SK-N-SH (cell line): ENCODE data around the gene PISD. TPM values are rescaled to one million over a fixed set of nuclear protein-coding genes. Genes with fewer than 3 reads are reported as not detected.

Experiments
- CTCF ChIA-PET: fragments of 300-600, 350-600 bp; formaldehyde crosslinking; extraction: SDS; loops from one replicate; lab custom pipeline; 2021; lab: Yijun Ruan, JAX
- POLR2A ChIA-PET: fragments of 350-600 bp; sonication (Branson Sonifier 250); formaldehyde crosslinking; extraction: SDS; loops from one replicate; lab custom pipeline; 2020; ENCODE audit warnings: antibody characterized with exemption, inconsistent platforms; lab: Yijun Ruan, JAX
- DNase-seq: peaks from one replicate; pipeline ENCODE4 v3.0.0; 2012
- H2AFZ ChIP-seq: fragments of 200-600 bp; sonication (generic); 2 replicates; pipeline ENCODE4 v1.8.1; 2016; ENCODE audit warnings: antibody characterized with exemption, mild to moderate bottlenecking, low read depth
- H3F3A ChIP-seq: fragments of 200-600 bp; sonication (generic); replicated peaks from 2 replicates; pipeline ENCODE3; 2016; ENCODE audit warnings: antibody characterized with exemption, mild to moderate bottlenecking; ENCODE audit not compliant: insufficient read depth
- H3K27ac ChIP-seq, 2 experiments: fragments of 200-500 bp in 1 of 2; fragments of 200-600 bp in 1 of 2; sonication (Bioruptor generic) in 1 of 2; sonication (generic), shearing (Covaris generic) in 1 of 2; 2 replicates each; pipeline versions ENCODE4 v1.5.1 to v1.6.1; 2014 to 2016; ENCODE audit warnings: low read depth in 2 of 2, inconsistent platforms in 1 of 2, low read length in 1 of 2, mild to moderate bottlenecking in 1 of 2, mixed read lengths in 1 of 2
- H3K27me3 ChIP-seq: fragments of 200-600 bp; sonication (generic), shearing (Covaris generic); 2 replicates; pipeline ENCODE4 v1.6.1; 2016; ENCODE audit warnings: mixed run types; ENCODE audit not compliant: insufficient read depth
- H3K36me3 ChIP-seq, 2 experiments: fragments of 200-500 bp in 1 of 2; fragments of 200-600 bp in 1 of 2; sonication (Bioruptor generic) in 1 of 2; sonication (generic) in 1 of 2; replicated peaks in 1 of 2; 2 replicates each; pipeline versions ENCODE3 to v1.5.1; 2014 to 2016; ENCODE audit warnings: low read length in 1 of 2, mild to moderate bottlenecking in 1 of 2; ENCODE audit not compliant: insufficient read depth in 2 of 2, control insufficient read depth in 1 of 2
- H3K4me1 ChIP-seq, 2 experiments: fragments of 200-500 bp in 1 of 2; fragments of 200-600 bp in 1 of 2; sonication (Bioruptor generic) in 1 of 2; sonication (generic), shearing (Covaris generic) in 1 of 2; 2 replicates each; pipeline versions ENCODE4 v1.5.1 to v1.6.1; 2014 to 2016; ENCODE audit warnings: low read depth in 1 of 2, low read length in 1 of 2, mixed run types in 1 of 2; ENCODE audit not compliant: insufficient read depth in 2 of 2, control insufficient read depth in 1 of 2
- H3K4me2 ChIP-seq: fragments of 200-600 bp; sonication (generic), shearing (Covaris generic); 2 replicates; pipeline ENCODE4 v1.6.1; 2017; ENCODE audit warnings: mixed run types
- H3K4me3 ChIP-seq, 2 experiments: fragments of 200-500 bp in 1 of 2; fragments of 200-600 bp in 1 of 2; sonication (Bioruptor generic) in 1 of 2; sonication (generic), shearing (Covaris generic) in 1 of 2; 2 replicates each; pipeline versions ENCODE4 v1.5.1 to v1.8.1; 2014 to 2016; ENCODE audit warnings: low read depth in 2 of 2, inconsistent platforms in 1 of 2, low read length in 1 of 2, mild to moderate bottlenecking in 1 of 2, mixed read lengths in 1 of 2, moderate library complexity in 1 of 2
- H3K79me2 ChIP-seq: fragments of 200-600 bp; sonication (generic); 2 replicates; pipeline ENCODE4 v1.8.1; 2017; ENCODE audit warnings: mild to moderate bottlenecking; ENCODE audit not compliant: insufficient read depth
- H3K9ac ChIP-seq: fragments of 200-600 bp; sonication (generic); 2 replicates; pipeline ENCODE4 v1.6.1; 2017; ENCODE audit warnings: mixed run types
- H3K9me2 ChIP-seq: fragments of 200-600 bp; sonication (generic); 2 replicates; pipeline ENCODE4 v1.6.1; 2017; ENCODE audit warnings: mixed run types
- H3K9me3 ChIP-seq: fragments of 200-600 bp; sonication (generic); 2 replicates; pipeline ENCODE4 v1.6.1; 2017; ENCODE audit warnings: mixed run types, mild to moderate bottlenecking, moderate library complexity
- H4K20me1 ChIP-seq: fragments of 200-600 bp; sonication (generic); 2 replicates; pipeline ENCODE4 v1.6.1; 2017; ENCODE audit warnings: mild to moderate bottlenecking, mixed run types; ENCODE audit not compliant: insufficient read depth
- CHD2 ChIP-seq: fragments of 150-350 bp; IDR thresholded peaks from 2 replicates; pipeline ENCODE4 v1.6.1; 2018; ENCODE audit warnings: low read length; ENCODE audit not compliant: partially characterized antibody
- EP300 ChIP-seq, 2 experiments: IDR thresholded peaks; 2 replicates each; pipeline versions ENCODE4 v1.4.0 to v1.6.1; 2012; ENCODE audit warnings: borderline replicate concordance in 1 of 2, low read depth in 1 of 2, low read length in 1 of 2
- EZH2phosphoT487 ChIP-seq: fragments of 200-600 bp; sonication (generic); IDR thresholded peaks from 2 replicates; pipeline ENCODE4 v1.6.1; 2017; ENCODE audit warnings: low read depth, mixed run types, mild to moderate bottlenecking, antibody characterized with exemption, moderate library complexity, borderline replicate concordance
- FOSL2 ChIP-seq: IDR thresholded peaks from 2 replicates; pipeline ENCODE4 v1.4.0; 2012; ENCODE audit warnings: low read depth, mild to moderate bottlenecking, moderate library complexity, borderline replicate concordance
- FOXJ3 ChIP-seq: sonication (generic); formaldehyde crosslinking; IDR thresholded peaks from 2 replicates; pipeline ENCODE4 v1.5.1; 2020; ENCODE audit warnings: mild to moderate bottlenecking, missing genetic modification reagents
- GABPA ChIP-seq: IDR thresholded peaks from 2 replicates; pipeline ENCODE4 v1.4.0; 2012; ENCODE audit warnings: low read depth, mild to moderate bottlenecking
- JUND ChIP-seq: IDR thresholded peaks from 2 replicates; pipeline ENCODE4 v1.4.0; 2012
- MEF2A ChIP-seq: IDR thresholded peaks from 2 replicates; pipeline ENCODE4 v1.4.0; 2012; ENCODE audit warnings: low read depth, borderline replicate concordance
- MXI1 ChIP-seq: IDR thresholded peaks from 2 replicates; pipeline ENCODE4 v1.6.1; 2012; ENCODE audit warnings: mild to moderate bottlenecking, low read depth, low read length, improper control_type of control experiment
- NFIC ChIP-seq: IDR thresholded peaks from 2 replicates; pipeline ENCODE4 v1.4.0; 2012; ENCODE audit warnings: borderline replicate concordance
- NRF1 ChIP-seq: IDR thresholded peaks from 2 replicates; pipeline ENCODE4 v1.6.1; 2012; ENCODE audit warnings: low read depth, mild to moderate bottlenecking, low read length
- RFX5 ChIP-seq: IDR thresholded peaks from 2 replicates; pipeline ENCODE4 v1.6.1; 2012; ENCODE audit warnings: mild to moderate bottlenecking, improper control_type of control experiment, low read length
- SIN3A ChIP-seq: IDR thresholded peaks from 2 replicates; pipeline ENCODE4 v1.6.1; 2012; ENCODE audit warnings: low read depth, mild to moderate bottlenecking, low read length, moderate library complexity, borderline replicate concordance
- SMC3 ChIP-seq: IDR thresholded peaks from 2 replicates; pipeline ENCODE4 v1.6.1; 2012; ENCODE audit warnings: low read depth, low read length, improper control_type of control experiment
- TAF1 ChIP-seq: IDR thresholded peaks from 2 replicates; pipeline ENCODE4 v1.6.1; 2012; ENCODE audit warnings: low read depth, mild to moderate bottlenecking, low read length, moderate library complexity, borderline replicate concordance
- TEAD4 ChIP-seq: IDR thresholded peaks from 2 replicates; pipeline ENCODE4 v1.4.0; 2012; ENCODE audit warnings: mild to moderate bottlenecking, borderline replicate concordance; ENCODE audit not compliant: insufficient read depth
- WGBS: methylation state at CpG from one replicate; pipeline ENCODE4 v1.1.6; 2017; ENCODE audit warnings: low lambda C conversion rate; 5-methylcytosine and 5-hydroxymethylcytosine counted together
- polyA plus RNA-seq, 3 experiments: library from polyadenylated mRNA; depleted of rRNA; stranded (reverse); fragments of >200 nt; gene quantifications; 2 replicates each; pipeline ENCODE4 v1.2.3, GENCODE V29; 2012
- TF ChIP-seq, protein P1 (sequence below): fragments of 150-350 bp; IDR thresholded peaks from 2 replicates; pipeline ENCODE4 v1.6.1; 2016; ENCODE audit warnings: mild to moderate bottlenecking, low read depth, low read length
- TF ChIP-seq, protein P2 (sequence below): IDR thresholded peaks from 2 replicates; pipeline ENCODE4 v1.4.0; 2012; ENCODE audit warnings: low read depth
- TF ChIP-seq, protein P3 (sequence below): fragments of 150-350 bp; IDR thresholded peaks from 2 replicates; pipeline ENCODE4 v1.6.1; 2017; ENCODE audit warnings: antibody characterized with exemption, low read length, low read depth, borderline replicate concordance
- TF ChIP-seq, protein P4 (sequence below): IDR thresholded peaks from 2 replicates; pipeline ENCODE4 v1.4.0; 2012; ENCODE audit warnings: low read depth, borderline replicate concordance
- TF ChIP-seq, protein P5 (sequence below): IDR thresholded peaks from 2 replicates; pipeline ENCODE4 v1.6.1; 2012; ENCODE audit warnings: mild to moderate bottlenecking, low read depth, low read length, moderate library complexity

PISD gene
- polyA plus RNA-seq, 1 of the 3 experiments (the other 2 are of a cell fraction): 34.9 TPM

DNA sequence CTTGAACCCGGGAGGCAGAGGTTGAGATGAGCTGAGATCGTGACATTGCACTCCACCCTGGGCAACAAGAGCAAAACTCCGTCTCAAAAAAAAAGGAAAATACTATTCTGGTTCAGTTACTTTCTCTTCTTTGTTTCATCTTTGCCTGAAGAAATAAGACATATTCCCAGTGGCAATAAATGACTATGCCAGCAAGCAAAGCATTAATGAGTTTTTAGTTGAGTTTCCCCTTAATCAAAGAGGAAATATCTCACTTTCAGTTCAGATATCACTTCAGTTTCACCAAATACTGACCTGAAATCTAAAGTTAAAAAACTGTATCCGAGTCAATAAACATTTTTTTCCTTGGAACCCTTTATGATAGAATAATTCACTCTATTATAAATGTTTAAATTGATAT, 10.4 kb downstream of the PISD start:
- CTCF ChIA-PET: no interaction called here
- no peak for DNase-seq
- H3K27ac ChIP-seq: no peak overlapping the region
- H3K79me2 ChIP-seq: peaks cover 72% of the 10 kb centered on the region
- no peak overlapping the region for H3K9ac ChIP-seq
- peaks cover 10% of the 10 kb centered on the region; the same call in 1 of the 2 replicates for H4K20me1 ChIP-seq
- 85% methylated on average over 4 of the region's 4 CpGs for WGBS
- H3K4me3 ChIP-seq: no peak overlapping the region
- H3K9me2 ChIP-seq: no peaks in the 10 kb centered on the region
- no peaks in the 10 kb centered on the region for H3K27me3 ChIP-seq
- H3F3A ChIP-seq: peaks cover 13% of the 10 kb centered on the region
- H3K4me1 ChIP-seq: no peaks in the 10 kb centered on the region; a peak in 1 of 4 replicates
- POLR2A ChIA-PET: no interaction called here
- TF ChIP-seq JUND (no peak), FOXJ3 (no peak), SIN3A (no peak), MXI1 (no peak), CHD2 (no peak), TAF1 (no peak), SMC3 (no peak), GABPA (no peak), TEAD4 (no peak), RFX5 (no peak), FOSL2 (no peak), NRF1 (no peak)
- TF ChIP-seq, protein P1, sequence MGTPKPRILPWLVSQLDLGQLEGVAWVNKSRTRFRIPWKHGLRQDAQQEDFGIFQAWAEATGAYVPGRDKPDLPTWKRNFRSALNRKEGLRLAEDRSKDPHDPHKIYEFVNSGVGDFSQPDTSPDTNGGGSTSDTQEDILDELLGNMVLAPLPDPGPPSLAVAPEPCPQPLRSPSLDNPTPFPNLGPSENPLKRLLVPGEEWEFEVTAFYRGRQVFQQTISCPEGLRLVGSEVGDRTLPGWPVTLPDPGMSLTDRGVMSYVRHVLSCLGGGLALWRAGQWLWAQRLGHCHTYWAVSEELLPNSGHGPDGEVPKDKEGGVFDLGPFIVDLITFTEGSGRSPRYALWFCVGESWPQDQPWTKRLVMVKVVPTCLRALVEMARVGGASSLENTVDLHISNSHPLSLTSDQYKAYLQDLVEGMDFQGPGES: no peak
- TF ChIP-seq, protein P2, sequence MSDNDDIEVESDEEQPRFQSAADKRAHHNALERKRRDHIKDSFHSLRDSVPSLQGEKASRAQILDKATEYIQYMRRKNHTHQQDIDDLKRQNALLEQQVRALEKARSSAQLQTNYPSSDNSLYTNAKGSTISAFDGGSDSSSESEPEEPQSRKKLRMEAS: no peak
- TF ChIP-seq, all 33 proteins: peak for 0
- H3K9me3 ChIP-seq: no peaks in the 10 kb centered on the region
- H2AFZ ChIP-seq: no peak overlapping the region
- no peak overlapping the region for H3K4me2 ChIP-seq
- peaks cover 8 to 10% of the 10 kb centered on the region in 2 experiments for H3K36me3 ChIP-seq

DNA sequence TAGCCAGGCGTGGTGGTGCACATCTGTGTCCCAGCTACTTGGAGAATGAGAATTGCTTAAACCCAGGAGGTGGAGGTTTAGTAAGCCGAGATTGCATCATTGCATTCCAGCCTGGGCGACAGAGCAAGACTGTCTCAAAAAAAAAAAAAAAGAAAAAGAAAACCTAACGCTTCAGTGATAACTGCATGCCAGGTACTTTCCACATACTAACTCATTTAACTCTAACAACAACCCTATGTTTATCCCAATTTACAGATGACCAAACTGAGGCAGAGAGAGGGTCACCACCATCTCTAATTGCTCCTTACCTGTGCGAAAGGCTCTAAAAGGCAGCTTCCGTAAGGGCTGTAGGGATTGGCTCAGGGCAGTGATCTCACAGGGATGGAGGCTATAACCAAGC, 11.6 kb downstream of the PISD start:
- Histone ChIP-seq H3K9me2 (no peaks in the 10 kb centered on the region), H3K27ac (no peak overlapping the region), H3K36me3 (peaks cover 11 to 14% of the 10 kb centered on the region in 2 experiments), H2AFZ (no peak overlapping the region), H3K4me2 (no peak overlapping the region), H3K9ac (no peak overlapping the region), H3K4me3 (no peak overlapping the region), H3K27me3 (no peaks in the 10 kb centered on the region), H3F3A (peaks cover 20% of the 10 kb centered on the region), H4K20me1 (peaks cover 4% of the 10 kb centered on the region; the same call in 1 of the 2 replicates), H3K79me2 (peaks cover 62% of the 10 kb centered on the region), H3K4me1 (no peaks in the 10 kb centered on the region; a peak in 1 of 4 replicates), H3K9me3 (no peaks in the 10 kb centered on the region)
- CTCF ChIA-PET: no interaction called here
- WGBS: 72% methylated on average over 6 of the region's 6 CpGs
- POLR2A ChIA-PET: no interaction called here
- DNase-seq: no peak
- TF ChIP-seq, protein P1: no peak
- TF ChIP-seq EZH2phosphoT487: no peak
- no peak for TF ChIP-seq NRF1
- no peak for TF ChIP-seq NFIC
- TF ChIP-seq MEF2A: no peak
- TF ChIP-seq, protein P3, sequence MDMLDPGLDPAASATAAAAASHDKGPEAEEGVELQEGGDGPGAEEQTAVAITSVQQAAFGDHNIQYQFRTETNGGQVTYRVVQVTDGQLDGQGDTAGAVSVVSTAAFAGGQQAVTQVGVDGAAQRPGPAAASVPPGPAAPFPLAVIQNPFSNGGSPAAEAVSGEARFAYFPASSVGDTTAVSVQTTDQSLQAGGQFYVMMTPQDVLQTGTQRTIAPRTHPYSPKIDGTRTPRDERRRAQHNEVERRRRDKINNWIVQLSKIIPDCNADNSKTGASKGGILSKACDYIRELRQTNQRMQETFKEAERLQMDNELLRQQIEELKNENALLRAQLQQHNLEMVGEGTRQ: no peak
- no peak for TF ChIP-seq SMC3
- no peak for TF ChIP-seq EP300 (IDR thresholded peaks at IDR 0.05; ENCODE audit: borderline replicate concordance in 1 of 2, low read depth in 1 of 2, low read length in 1 of 2)
- TF ChIP-seq, protein P4, sequence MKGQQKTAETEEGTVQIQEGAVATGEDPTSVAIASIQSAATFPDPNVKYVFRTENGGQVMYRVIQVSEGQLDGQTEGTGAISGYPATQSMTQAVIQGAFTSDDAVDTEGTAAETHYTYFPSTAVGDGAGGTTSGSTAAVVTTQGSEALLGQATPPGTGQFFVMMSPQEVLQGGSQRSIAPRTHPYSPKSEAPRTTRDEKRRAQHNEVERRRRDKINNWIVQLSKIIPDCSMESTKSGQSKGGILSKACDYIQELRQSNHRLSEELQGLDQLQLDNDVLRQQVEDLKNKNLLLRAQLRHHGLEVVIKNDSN: no peak
- TF ChIP-seq, protein P5, sequence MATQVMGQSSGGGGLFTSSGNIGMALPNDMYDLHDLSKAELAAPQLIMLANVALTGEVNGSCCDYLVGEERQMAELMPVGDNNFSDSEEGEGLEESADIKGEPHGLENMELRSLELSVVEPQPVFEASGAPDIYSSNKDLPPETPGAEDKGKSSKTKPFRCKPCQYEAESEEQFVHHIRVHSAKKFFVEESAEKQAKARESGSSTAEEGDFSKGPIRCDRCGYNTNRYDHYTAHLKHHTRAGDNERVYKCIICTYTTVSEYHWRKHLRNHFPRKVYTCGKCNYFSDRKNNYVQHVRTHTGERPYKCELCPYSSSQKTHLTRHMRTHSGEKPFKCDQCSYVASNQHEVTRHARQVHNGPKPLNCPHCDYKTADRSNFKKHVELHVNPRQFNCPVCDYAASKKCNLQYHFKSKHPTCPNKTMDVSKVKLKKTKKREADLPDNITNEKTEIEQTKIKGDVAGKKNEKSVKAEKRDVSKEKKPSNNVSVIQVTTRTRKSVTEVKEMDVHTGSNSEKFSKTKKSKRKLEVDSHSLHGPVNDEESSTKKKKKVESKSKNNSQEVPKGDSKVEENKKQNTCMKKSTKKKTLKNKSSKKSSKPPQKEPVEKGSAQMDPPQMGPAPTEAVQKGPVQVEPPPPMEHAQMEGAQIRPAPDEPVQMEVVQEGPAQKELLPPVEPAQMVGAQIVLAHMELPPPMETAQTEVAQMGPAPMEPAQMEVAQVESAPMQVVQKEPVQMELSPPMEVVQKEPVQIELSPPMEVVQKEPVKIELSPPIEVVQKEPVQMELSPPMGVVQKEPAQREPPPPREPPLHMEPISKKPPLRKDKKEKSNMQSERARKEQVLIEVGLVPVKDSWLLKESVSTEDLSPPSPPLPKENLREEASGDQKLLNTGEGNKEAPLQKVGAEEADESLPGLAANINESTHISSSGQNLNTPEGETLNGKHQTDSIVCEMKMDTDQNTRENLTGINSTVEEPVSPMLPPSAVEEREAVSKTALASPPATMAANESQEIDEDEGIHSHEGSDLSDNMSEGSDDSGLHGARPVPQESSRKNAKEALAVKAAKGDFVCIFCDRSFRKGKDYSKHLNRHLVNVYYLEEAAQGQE: no peak
